SJSA1 (cell line): ENCODE measurements around the gene FAM81A. TPM values are rescaled to one million over a fixed set of nuclear protein-coding genes. Genes with fewer than 3 reads are reported as not detected.
"Not testable (repeated sequence)": the region's sequence is repeated elsewhere in the genome, so short reads cannot be mapped to it uniquely, and the experiment has no call there.

Source experiments
- DNase-seq, 2 experiments: peaks; one replicate each; pipeline ENCODE4 v3.0.0-alpha.2; 2015 to 2020; ENCODE audit warnings: low spot score in 2 of 2, low read depth in 1 of 2
- H3K27ac ChIP-seq: fragments of 250-450 bp; sonication (Bioruptor Pico); 2 replicates; pipeline ENCODE4 v1.5.1; 2020; ENCODE audit warnings: mild to moderate bottlenecking, moderate library complexity
- H3K27me3 ChIP-seq: fragments of 250-450 bp; sonication (Bioruptor Pico); replicated peaks from 2 replicates; pipeline ENCODE4 v1.5.1; 2020; ENCODE audit warnings: mild to moderate bottlenecking, moderate library complexity
- H3K36me3 ChIP-seq: fragments of 250-450 bp; sonication (Bioruptor Pico); 2 replicates; pipeline ENCODE4 v1.5.1; 2020; ENCODE audit warnings: mild to moderate bottlenecking
- H3K4me1 ChIP-seq: fragments of 250-450 bp; sonication (Bioruptor Pico); replicated peaks from 2 replicates; pipeline ENCODE4 v1.6.1; 2021; ENCODE audit warnings: mild to moderate bottlenecking
- H3K4me3 ChIP-seq: fragments of 250-450 bp; sonication (Bioruptor Pico); 2 replicates; pipeline ENCODE4 v1.5.1; 2020; ENCODE audit warnings: mild to moderate bottlenecking
- H3K9me3 ChIP-seq: fragments of 250-450 bp; sonication (Bioruptor Pico); replicated peaks from 2 replicates; pipeline ENCODE4 v1.5.1; 2020; ENCODE audit warnings: mild to moderate bottlenecking
- total RNA-seq: library from RNA; depleted of rRNA; stranded (reverse); fragments of >200 nt; shearing (Covaris generic); gene quantifications from 2 replicates; pipeline ENCODE4 v1.2.3, GENCODE V29; 2014

Gene FAM81A
- total RNA-seq, 1 experiment from 2014 or later, result 1.6 TPM

DNA sequence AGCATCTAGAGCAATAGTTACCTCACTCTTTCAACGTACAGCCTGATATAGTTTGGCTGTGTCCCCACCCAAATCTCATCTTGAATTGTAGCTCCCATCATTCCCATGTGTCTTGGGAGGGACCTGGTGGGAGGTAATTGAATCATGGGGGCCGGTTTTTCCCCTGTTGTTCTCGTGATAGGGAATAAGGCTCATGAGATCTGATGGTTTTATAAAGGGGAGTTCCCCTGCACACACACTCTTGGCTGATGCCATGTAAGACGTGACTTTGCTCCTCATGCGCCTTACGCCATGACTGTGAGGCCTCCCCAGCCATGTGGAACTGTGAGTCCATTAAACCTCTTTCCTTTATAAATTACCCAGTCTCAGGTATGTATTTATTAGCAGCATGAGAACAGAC, 88.5 kb downstream of the FAM81A start:
- DNase-seq, H3K4me3 ChIP-seq, H3K36me3 ChIP-seq, H3K4me1 ChIP-seq, H3K27me3 ChIP-seq, H3K9me3 ChIP-seq, H3K27ac ChIP-seq: not testable (repeated sequence)

DNA sequence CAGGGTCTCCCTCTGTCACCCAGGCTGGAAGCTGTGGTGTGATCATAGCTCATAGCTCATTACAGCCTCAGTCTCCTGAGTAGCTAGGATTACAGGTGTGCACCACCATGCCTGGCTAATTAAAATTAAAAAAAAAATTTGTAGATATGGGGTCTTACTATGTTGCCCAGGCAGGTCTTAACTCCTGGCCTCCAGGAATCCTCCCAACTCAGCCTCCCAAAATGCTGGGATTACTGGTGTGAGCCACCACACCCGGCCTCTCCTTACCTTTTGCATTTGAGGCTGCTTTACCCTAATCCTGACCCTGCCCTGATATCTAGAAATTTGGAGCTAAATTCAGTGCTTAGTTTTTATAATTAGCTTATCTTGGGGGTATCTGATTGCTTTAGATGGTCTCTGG, 90.4 kb downstream of the FAM81A start:
- Histone ChIP-seq H3K27ac (no peak overlapping the region), H3K4me1 (no peaks in the 10 kb centered on the region), H3K27me3 (no peaks in the 10 kb centered on the region), H3K9me3 (no peaks in the 10 kb centered on the region), H3K36me3 (no peaks in the 10 kb centered on the region), H3K4me3 (no peak overlapping the region)
- DNase-seq, result no peak

DNA sequence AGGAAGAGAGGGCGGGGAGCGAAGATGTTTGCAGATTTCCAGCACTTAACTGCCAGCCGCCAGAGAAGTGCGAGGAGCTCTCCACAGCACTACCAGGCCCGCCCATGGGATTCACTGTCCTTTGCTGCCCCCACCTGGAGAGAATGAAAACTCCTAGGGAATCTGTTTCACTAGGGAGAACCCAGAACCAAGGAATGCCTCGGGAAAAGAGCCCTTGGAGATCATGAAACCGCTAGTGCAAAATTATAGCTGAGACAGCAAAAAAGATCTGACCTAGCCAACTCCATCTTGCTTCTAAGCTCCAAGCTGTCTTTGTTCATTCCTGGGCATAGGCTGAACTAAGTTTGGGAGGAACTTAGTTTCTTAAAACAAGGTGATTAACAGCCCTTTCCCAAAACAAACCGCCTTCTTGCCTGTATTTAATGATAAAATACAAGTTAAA, 91.0 kb downstream of the FAM81A start:
- H3K27ac ChIP-seq, result no peak overlapping the region
- peak; percentile 77 to 85 for DNase-seq
- no peaks in the 10 kb centered on the region for H3K9me3 ChIP-seq
- H3K4me3 ChIP-seq, result no peak overlapping the region
- H3K4me1 ChIP-seq, result no peaks in the 10 kb centered on the region
- H3K27me3 ChIP-seq, result no peaks in the 10 kb centered on the region
- no peaks in the 10 kb centered on the region for H3K36me3 ChIP-seq

DNA sequence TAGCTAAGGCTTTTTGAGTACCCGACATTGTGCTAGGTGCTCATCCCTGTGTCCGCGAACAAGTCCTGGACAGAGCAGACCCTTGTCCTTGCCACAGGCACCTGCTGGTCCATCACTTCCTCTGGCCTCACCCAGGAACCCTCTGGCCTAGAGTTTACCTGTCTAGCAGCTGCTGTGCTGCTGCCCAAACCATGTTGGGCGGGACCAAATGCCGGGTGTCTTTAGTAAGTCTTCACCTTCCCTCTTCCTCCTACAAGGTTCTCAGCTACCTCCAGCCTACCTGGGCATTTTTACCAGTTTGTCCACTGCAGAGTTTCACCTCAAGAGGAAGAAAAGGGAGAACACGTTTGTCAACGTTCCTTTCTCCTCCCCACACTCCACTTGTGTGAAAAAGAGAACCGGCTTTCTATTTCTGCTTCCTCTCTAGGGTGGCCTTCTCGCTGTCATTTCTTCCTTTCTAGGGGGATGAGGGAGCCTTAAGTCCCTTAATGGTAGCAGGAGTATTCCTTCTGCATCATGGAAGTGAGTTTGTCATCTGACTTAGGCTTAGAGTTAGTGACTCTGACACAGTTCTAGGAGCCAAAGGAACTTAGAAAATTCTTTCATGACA, 93.2 kb downstream of the FAM81A start:
- Histone ChIP-seq H3K36me3 (no peaks in the 10 kb centered on the region), H3K27me3 (no peaks in the 10 kb centered on the region), H3K4me3 (no peak overlapping the region), H3K27ac (no peak overlapping the region), H3K9me3 (no peaks in the 10 kb centered on the region), H3K4me1 (no peaks in the 10 kb centered on the region)
- no peak for DNase-seq

DNA sequence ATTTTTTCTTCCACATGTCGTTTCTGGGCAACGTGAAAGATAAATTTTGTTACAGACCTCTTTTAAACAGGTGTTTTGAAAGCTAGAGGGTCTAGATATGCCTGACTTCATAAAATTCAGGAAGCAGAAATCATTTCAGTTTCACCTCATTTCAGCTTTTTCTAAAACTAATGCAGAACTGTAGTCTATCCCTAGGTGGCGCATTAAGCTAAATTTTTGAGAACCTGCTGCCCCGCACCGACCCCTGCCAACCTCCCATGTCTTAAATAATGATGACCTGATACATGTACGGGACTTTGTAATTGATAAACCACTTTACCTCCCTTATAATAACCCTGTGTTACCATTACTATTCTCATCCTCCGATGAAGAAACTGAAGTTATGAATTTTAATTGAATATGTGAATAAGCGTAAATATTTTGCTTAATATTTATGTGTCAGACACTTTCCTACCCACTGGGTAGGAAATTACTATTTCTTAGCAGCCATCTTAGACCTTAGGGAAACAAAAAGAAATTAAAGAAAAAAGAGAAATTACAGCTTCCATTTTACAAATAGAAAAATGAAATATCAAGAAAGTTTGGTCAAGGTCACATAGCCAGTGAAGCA, 94.9 kb downstream of the FAM81A start:
- Histone ChIP-seq H3K27me3 (no peaks in the 10 kb centered on the region), H3K36me3 (no peaks in the 10 kb centered on the region), H3K9me3 (no peaks in the 10 kb centered on the region), H3K4me1 (no peaks in the 10 kb centered on the region), H3K27ac (no peak overlapping the region), H3K4me3 (no peak overlapping the region)
- peak in 1 of 2 experiments; percentile 31 for DNase-seq

DNA sequence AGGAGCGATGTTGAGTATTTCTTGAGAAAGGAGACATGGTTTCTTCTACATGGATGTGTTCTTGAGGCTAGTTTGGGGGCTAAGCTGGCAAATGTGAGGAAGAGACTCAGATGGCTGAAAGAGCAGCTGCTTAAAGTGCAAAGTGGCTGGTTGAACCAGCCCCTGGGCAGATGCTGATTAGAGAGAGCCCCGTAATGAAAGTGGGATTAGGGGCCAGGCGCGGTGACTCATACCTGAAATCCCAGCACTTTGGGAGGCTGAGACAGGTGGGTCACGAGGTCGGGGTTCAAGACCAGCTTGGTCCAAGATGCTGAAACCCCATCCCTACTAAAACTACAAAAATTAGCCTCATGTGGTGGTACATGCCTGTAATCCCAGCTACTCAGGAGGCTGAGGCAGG, 98.6 kb downstream of the FAM81A start:
- Histone ChIP-seq H3K27ac (no peak overlapping the region), H3K9me3 (no peaks in the 10 kb centered on the region), H3K4me3 (no peak overlapping the region), H3K27me3 (no peaks in the 10 kb centered on the region), H3K36me3 (no peaks in the 10 kb centered on the region), H3K4me1 (no peaks in the 10 kb centered on the region)
- no peak for DNase-seq

DNA sequence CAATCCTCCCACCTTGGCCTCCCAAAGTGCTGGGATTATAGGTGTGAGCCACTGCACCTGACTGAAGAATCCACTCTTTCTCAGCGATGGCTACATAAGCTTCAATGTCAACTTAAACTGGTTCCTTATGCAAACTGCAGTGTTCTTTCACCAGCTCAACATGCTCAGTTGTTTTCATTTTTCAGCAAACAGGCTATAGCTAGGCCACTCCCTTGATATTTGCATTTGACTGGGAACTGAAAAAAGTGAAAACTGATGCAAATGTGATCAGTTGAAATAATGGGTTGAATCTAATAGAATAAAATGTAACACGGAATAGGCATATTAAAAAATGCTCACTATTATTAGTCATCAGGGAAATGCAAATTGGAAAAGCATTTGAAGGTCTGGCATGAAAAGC, 99.4 kb downstream of the FAM81A start:
- no peaks in the 10 kb centered on the region for H3K4me1 ChIP-seq
- H3K36me3 ChIP-seq, result no peaks in the 10 kb centered on the region
- no peaks in the 10 kb centered on the region for H3K9me3 ChIP-seq
- H3K4me3 ChIP-seq, result no peak overlapping the region
- DNase-seq, result no peak
- H3K27me3 ChIP-seq, result no peaks in the 10 kb centered on the region
- no peak overlapping the region for H3K27ac ChIP-seq

DNA sequence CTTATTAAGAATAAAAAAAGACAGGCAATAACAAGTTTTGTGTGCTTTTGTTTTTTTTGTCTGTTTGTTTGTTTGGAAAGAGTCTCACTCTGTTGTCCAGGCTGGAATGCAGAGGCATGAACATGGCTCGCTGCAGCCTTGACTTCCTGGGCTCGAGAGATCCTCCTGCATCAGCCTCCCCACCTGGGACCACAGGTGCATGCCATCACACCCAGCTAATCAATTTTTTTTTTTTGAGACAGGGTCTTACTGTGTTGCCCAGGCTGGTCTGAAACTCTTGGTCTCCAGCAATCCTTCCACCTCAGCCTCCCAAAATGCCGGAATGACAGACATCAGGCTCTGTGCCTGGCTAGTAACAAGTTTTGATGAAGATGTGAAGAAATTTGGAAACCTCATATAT, 100.5 kb downstream of the FAM81A start:
- no peak for DNase-seq
- Histone ChIP-seq H3K4me1 (no peaks in the 10 kb centered on the region), H3K27me3 (no peaks in the 10 kb centered on the region), H3K4me3 (no peak overlapping the region), H3K36me3 (no peaks in the 10 kb centered on the region), H3K27ac (no peak overlapping the region), H3K9me3 (no peaks in the 10 kb centered on the region)

DNA sequence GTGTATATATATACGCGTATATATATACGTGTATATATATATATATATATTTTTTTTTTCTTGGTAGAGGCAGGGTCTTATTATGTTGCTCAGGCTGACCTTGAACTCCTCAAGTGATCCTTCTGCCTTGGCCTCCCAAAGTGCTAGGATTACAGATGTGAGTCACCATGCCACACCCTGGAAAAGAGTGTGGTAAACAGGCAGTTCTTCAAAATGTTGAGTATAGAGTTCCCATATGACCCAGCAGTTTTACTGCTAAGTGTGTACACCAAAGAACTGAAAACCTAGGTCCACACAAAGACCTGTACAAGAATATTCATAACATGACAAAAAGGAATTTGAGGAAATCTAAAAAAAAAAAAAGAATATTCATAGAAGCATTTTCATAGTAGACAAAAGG, 101.8 kb downstream of the FAM81A start:
- H3K4me1 ChIP-seq, result no peaks in the 10 kb centered on the region
- H3K27ac ChIP-seq, result no peak overlapping the region
- H3K9me3 ChIP-seq, result no peaks in the 10 kb centered on the region
- H3K4me3 ChIP-seq, result no peak overlapping the region
- H3K36me3 ChIP-seq, result no peaks in the 10 kb centered on the region
- H3K27me3 ChIP-seq, result no peaks in the 10 kb centered on the region
- DNase-seq, result no peak

DNA sequence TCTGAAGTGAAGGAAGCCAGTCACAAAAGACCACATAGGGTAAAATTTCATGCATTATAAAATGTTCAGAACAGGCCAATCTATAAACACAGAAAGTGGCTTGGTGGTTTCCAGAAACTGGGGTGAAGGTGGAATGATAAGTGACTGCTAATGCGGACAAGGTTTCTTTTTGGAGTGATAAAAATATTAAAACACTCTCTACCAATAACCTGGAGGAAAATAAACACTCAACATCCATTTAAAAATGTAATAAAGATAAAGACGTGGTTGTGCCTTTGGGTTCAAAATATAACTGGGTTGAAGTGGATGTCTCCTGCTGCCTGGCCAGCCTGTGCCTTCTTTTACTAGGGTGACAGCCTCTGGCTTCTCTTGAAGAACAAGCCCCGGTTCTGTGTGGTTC, 102.7 kb downstream of the FAM81A start:
- DNase-seq, result no peak

DNA sequence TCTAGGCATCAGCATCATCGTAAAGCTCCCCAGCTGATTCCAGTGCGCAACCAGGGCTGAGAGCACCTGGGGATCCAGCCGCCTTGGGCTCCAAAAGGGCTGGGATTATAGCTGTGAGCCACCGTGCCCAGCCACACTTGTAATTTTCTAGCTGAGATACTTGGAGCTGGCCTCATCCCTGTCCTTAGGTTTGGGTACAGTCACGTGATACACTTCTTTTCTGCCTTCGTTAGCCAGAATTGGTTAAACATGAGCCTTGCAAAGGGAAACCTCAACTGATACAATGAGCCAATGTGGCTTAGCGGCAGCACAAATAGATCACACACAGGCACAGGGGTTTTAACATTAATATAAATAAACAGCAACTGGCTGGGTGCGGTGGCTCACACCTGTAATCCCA, 103.8 kb downstream of the FAM81A start:
- DNase-seq, result no peak
- Histone ChIP-seq H3K4me1 (no peaks in the 10 kb centered on the region), H3K36me3 (no peaks in the 10 kb centered on the region), H3K9me3 (no peaks in the 10 kb centered on the region), H3K4me3 (no peak overlapping the region), H3K27ac (no peak overlapping the region), H3K27me3 (no peaks in the 10 kb centered on the region)

More for the DNA sequence above, 102.7 kb downstream of the FAM81A start:
- Histone ChIP-seq H3K4me1 (no peaks in the 10 kb centered on the region), H3K4me3 (no peak overlapping the region), H3K9me3 (no peaks in the 10 kb centered on the region), H3K27ac (no peak overlapping the region), H3K27me3 (no peaks in the 10 kb centered on the region), H3K36me3 (no peaks in the 10 kb centered on the region)

DNA sequence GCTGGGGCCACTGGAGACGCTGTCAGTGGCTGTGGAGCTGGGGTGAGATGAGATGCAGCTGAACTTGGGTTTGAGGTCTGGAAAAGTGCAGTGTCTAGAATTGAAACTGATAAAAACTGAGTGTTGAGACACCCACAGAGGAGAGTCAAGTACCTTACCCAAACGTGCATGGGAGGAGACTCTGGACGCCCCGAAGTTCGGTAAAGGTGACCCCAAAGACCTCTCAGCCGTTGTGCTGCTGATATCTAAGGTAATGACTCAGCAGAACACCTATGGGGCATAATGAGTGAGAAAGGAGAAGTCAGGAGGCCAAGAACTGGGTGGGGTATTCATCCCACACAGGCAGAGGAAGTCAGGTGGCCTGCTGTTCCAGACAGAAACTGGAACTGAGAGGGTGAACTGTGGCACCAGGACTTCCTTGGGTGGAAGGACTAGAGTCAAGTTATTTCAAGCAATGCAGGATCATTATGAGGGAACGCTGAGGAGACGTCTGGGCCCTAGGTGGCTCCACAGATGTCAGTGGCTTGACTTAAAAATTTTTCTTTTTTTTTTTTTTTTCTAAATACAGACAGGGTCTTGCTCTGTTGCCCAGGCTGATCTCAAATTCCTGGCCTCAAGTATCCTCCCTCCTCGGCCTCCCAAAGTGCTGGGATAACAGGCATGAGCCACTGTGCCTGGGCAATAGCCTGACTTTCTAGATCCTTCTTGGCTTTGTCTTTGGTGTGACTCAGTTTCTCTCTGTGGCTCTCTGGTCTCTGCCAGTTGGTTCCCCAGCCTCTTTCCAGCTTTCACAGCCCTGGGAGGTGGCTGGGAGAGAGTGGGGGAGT, 105.9 kb downstream of the FAM81A start:
- Histone ChIP-seq H3K36me3 (no peaks in the 10 kb centered on the region), H3K9me3 (no peaks in the 10 kb centered on the region), H3K4me1 (no peaks in the 10 kb centered on the region), H3K27ac (no peak overlapping the region), H3K4me3 (no peak overlapping the region), H3K27me3 (no peaks in the 10 kb centered on the region)
- no peak for DNase-seq

DNA sequence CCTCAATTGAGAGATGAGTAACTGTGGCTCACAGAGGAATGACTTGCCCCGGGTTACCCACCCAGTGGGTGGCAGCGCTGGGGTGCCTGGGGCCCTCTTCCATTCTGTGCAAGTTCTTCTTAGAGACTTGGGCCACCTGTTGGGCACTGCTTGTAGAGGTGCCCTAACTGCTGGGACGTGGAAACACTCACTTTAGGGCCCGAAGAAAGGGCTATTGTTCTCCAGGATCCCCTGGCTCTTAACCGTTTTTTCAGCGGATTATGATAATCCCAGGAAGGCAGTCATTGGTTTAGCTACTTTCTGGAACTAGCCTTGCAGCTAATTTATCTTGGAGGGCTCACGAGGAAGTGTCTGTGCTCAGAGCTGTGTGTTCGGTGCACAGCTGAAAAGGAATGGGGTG, 107.6 kb downstream of the FAM81A start:
- Histone ChIP-seq H3K4me3 (no peak overlapping the region), H3K4me1 (peaks cover 1% of the 10 kb centered on the region), H3K27ac (no peak overlapping the region), H3K36me3 (no peaks in the 10 kb centered on the region), H3K27me3 (no peaks in the 10 kb centered on the region), H3K9me3 (no peaks in the 10 kb centered on the region)
- no peak for DNase-seq

DNA sequence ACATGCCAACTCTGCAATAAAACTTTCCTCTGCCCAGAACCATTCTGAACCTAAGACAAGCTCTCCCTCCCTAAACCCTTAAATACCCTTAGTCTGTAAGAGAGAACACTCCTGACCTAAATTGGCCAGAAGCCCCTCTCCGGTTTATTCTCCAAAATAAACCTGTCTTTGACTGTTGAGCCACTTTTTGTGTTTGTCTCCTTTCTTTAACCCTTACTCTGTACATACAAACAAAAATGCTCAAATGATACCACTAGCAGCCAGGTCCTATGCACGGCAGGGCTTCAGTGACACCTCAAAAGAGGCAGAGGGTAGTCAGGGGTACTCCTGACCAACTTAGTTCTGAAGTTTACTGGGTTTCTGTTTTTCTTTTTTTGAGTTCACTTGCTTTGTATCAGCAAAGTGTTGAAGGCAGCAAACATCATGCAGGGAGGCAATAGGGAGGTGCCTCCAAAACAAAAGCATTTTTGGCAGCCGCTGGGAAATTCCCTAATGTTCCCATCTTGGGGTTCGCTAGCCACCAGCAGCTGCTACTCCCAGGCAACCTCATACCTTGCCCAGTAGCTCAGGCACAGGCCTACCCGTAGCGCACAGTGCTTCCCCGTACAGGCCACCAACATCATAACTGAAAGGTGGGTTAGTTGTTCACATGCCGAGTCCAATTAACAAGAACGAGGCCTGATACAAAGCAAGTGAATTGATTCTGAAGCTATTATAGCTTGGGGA, 110.7 kb downstream of the FAM81A start:
- Histone ChIP-seq H3K4me3 (no peak overlapping the region), H3K36me3 (no peaks in the 10 kb centered on the region), H3K4me1 (peaks cover 14% of the 10 kb centered on the region), H3K27me3 (no peaks in the 10 kb centered on the region), H3K27ac (no peak overlapping the region), H3K9me3 (no peaks in the 10 kb centered on the region)
- DNase-seq, result no peak
